SK-N-SH (cell line): Measurements from ENCODE around the gene NXNL1. TPM values are rescaled to one million over a fixed set of nuclear protein-coding genes. Genes with fewer than 3 reads are reported as not detected.

ENCODE experiments used
- CTCF ChIA-PET: fragments of 300-600, 350-600 bp; formaldehyde crosslinking; extraction: SDS; loops from one replicate; lab custom pipeline; 2021; lab: Yijun Ruan, JAX
- POLR2A ChIA-PET: fragments of 350-600 bp; sonication (Branson Sonifier 250); formaldehyde crosslinking; extraction: SDS; loops from one replicate; lab custom pipeline; 2020; ENCODE audit warnings: antibody characterized with exemption, inconsistent platforms; lab: Yijun Ruan, JAX
- DNase-seq: peaks from one replicate; pipeline ENCODE4 v3.0.0; 2012
- H2AFZ ChIP-seq: fragments of 200-600 bp; sonication (generic); 2 replicates; pipeline ENCODE4 v1.8.1; 2016; ENCODE audit warnings: antibody characterized with exemption, mild to moderate bottlenecking, low read depth
- H3F3A ChIP-seq: fragments of 200-600 bp; sonication (generic); replicated peaks from 2 replicates; pipeline ENCODE3; 2016; ENCODE audit warnings: antibody characterized with exemption, mild to moderate bottlenecking; ENCODE audit not compliant: insufficient read depth
- H3K27ac ChIP-seq, 2 experiments: fragments of 200-500 bp in 1 of 2; fragments of 200-600 bp in 1 of 2; sonication (Bioruptor generic) in 1 of 2; sonication (generic), shearing (Covaris generic) in 1 of 2; 2 replicates each; pipeline versions ENCODE4 v1.5.1 to v1.6.1; 2014 to 2016; ENCODE audit warnings: low read depth in 2 of 2, inconsistent platforms in 1 of 2, low read length in 1 of 2, mild to moderate bottlenecking in 1 of 2, mixed read lengths in 1 of 2
- H3K27me3 ChIP-seq: fragments of 200-600 bp; sonication (generic), shearing (Covaris generic); 2 replicates; pipeline ENCODE4 v1.6.1; 2016; ENCODE audit warnings: mixed run types; ENCODE audit not compliant: insufficient read depth
- H3K36me3 ChIP-seq, 2 experiments: fragments of 200-500 bp in 1 of 2; fragments of 200-600 bp in 1 of 2; sonication (Bioruptor generic) in 1 of 2; sonication (generic) in 1 of 2; replicated peaks in 1 of 2; 2 replicates each; pipeline versions ENCODE3 to v1.5.1; 2014 to 2016; ENCODE audit warnings: low read length in 1 of 2, mild to moderate bottlenecking in 1 of 2; ENCODE audit not compliant: insufficient read depth in 2 of 2, control insufficient read depth in 1 of 2
- H3K4me1 ChIP-seq, 2 experiments: fragments of 200-500 bp in 1 of 2; fragments of 200-600 bp in 1 of 2; sonication (Bioruptor generic) in 1 of 2; sonication (generic), shearing (Covaris generic) in 1 of 2; 2 replicates each; pipeline versions ENCODE4 v1.5.1 to v1.6.1; 2014 to 2016; ENCODE audit warnings: low read depth in 1 of 2, low read length in 1 of 2, mixed run types in 1 of 2; ENCODE audit not compliant: insufficient read depth in 2 of 2, control insufficient read depth in 1 of 2
- H3K4me2 ChIP-seq: fragments of 200-600 bp; sonication (generic), shearing (Covaris generic); 2 replicates; pipeline ENCODE4 v1.6.1; 2017; ENCODE audit warnings: mixed run types
- H3K4me3 ChIP-seq, 2 experiments: fragments of 200-500 bp in 1 of 2; fragments of 200-600 bp in 1 of 2; sonication (Bioruptor generic) in 1 of 2; sonication (generic), shearing (Covaris generic) in 1 of 2; 2 replicates each; pipeline versions ENCODE4 v1.5.1 to v1.8.1; 2014 to 2016; ENCODE audit warnings: low read depth in 2 of 2, inconsistent platforms in 1 of 2, low read length in 1 of 2, mild to moderate bottlenecking in 1 of 2, mixed read lengths in 1 of 2, moderate library complexity in 1 of 2
- H3K79me2 ChIP-seq: fragments of 200-600 bp; sonication (generic); 2 replicates; pipeline ENCODE4 v1.8.1; 2017; ENCODE audit warnings: mild to moderate bottlenecking; ENCODE audit not compliant: insufficient read depth
- H3K9ac ChIP-seq: fragments of 200-600 bp; sonication (generic); 2 replicates; pipeline ENCODE4 v1.6.1; 2017; ENCODE audit warnings: mixed run types
- H3K9me2 ChIP-seq: fragments of 200-600 bp; sonication (generic); 2 replicates; pipeline ENCODE4 v1.6.1; 2017; ENCODE audit warnings: mixed run types
- H3K9me3 ChIP-seq: fragments of 200-600 bp; sonication (generic); 2 replicates; pipeline ENCODE4 v1.6.1; 2017; ENCODE audit warnings: mixed run types, mild to moderate bottlenecking, moderate library complexity
- H4K20me1 ChIP-seq: fragments of 200-600 bp; sonication (generic); 2 replicates; pipeline ENCODE4 v1.6.1; 2017; ENCODE audit warnings: mild to moderate bottlenecking, mixed run types; ENCODE audit not compliant: insufficient read depth
- CTCF ChIP-seq: fragments of 200-600 bp; sonication (generic); IDR thresholded peaks from 2 replicates; pipeline ENCODE4 v1.6.1; 2017; ENCODE audit warnings: antibody characterized with exemption, mild to moderate bottlenecking, moderate library complexity
- EZH2phosphoT487 ChIP-seq: fragments of 200-600 bp; sonication (generic); IDR thresholded peaks from 2 replicates; pipeline ENCODE4 v1.6.1; 2017; ENCODE audit warnings: low read depth, mixed run types, mild to moderate bottlenecking, antibody characterized with exemption, moderate library complexity, borderline replicate concordance
- FOXM1 ChIP-seq: IDR thresholded peaks from 2 replicates; pipeline ENCODE4 v1.4.0; 2012; ENCODE audit warnings: low read depth, mild to moderate bottlenecking
- GABPA ChIP-seq: IDR thresholded peaks from 2 replicates; pipeline ENCODE4 v1.4.0; 2012; ENCODE audit warnings: low read depth, mild to moderate bottlenecking
- GATA2 ChIP-seq: sonication (generic); formaldehyde crosslinking; IDR thresholded peaks from 2 replicates; pipeline ENCODE4 v1.5.0; 2020; ENCODE audit warnings: mild to moderate bottlenecking, missing genetic modification reagents
- IRF3 ChIP-seq: fragments of 150-350 bp; IDR thresholded peaks from 2 replicates; pipeline ENCODE4 v1.6.1; 2016; ENCODE audit warnings: mild to moderate bottlenecking, low read depth, low read length
- JUND ChIP-seq: IDR thresholded peaks from 2 replicates; pipeline ENCODE4 v1.4.0; 2012
- MAX ChIP-seq: IDR thresholded peaks from 2 replicates; pipeline ENCODE4 v1.4.0; 2012; ENCODE audit warnings: low read depth
- MEF2A ChIP-seq: IDR thresholded peaks from 2 replicates; pipeline ENCODE4 v1.4.0; 2012; ENCODE audit warnings: low read depth, borderline replicate concordance
- MXI1 ChIP-seq: IDR thresholded peaks from 2 replicates; pipeline ENCODE4 v1.6.1; 2012; ENCODE audit warnings: mild to moderate bottlenecking, low read depth, low read length, improper control_type of control experiment
- NFIC ChIP-seq: IDR thresholded peaks from 2 replicates; pipeline ENCODE4 v1.4.0; 2012; ENCODE audit warnings: borderline replicate concordance
- PBX3 ChIP-seq: IDR thresholded peaks from 2 replicates; pipeline ENCODE4; 2012
- RCOR1 ChIP-seq: fragments of 150-350 bp; IDR thresholded peaks from 2 replicates; pipeline ENCODE4 v1.6.1; 2017; ENCODE audit warnings: antibody characterized with exemption, low read length
- REST ChIP-seq: IDR thresholded peaks from 2 replicates; pipeline ENCODE4 v1.6.1; 2012; ENCODE audit warnings: mild to moderate bottlenecking, low read depth, low read length, moderate library complexity
- RFX5 ChIP-seq: IDR thresholded peaks from 2 replicates; pipeline ENCODE4 v1.6.1; 2012; ENCODE audit warnings: mild to moderate bottlenecking, improper control_type of control experiment, low read length
- SMC3 ChIP-seq: IDR thresholded peaks from 2 replicates; pipeline ENCODE4 v1.6.1; 2012; ENCODE audit warnings: low read depth, low read length, improper control_type of control experiment
- TCF12 ChIP-seq: IDR thresholded peaks from 2 replicates; pipeline ENCODE4 v1.4.0; 2012
- TEAD4 ChIP-seq: IDR thresholded peaks from 2 replicates; pipeline ENCODE4 v1.4.0; 2012; ENCODE audit warnings: mild to moderate bottlenecking, borderline replicate concordance; ENCODE audit not compliant: insufficient read depth
- USF1 ChIP-seq: IDR thresholded peaks from 2 replicates; pipeline ENCODE4 v1.4.0; 2012; ENCODE audit warnings: low read depth, borderline replicate concordance
- USF2 ChIP-seq: fragments of 150-350 bp; IDR thresholded peaks from 2 replicates; pipeline ENCODE4 v1.6.1; 2017; ENCODE audit warnings: antibody characterized with exemption, low read length, low read depth, borderline replicate concordance
- YY1 ChIP-seq: IDR thresholded peaks from 2 replicates; pipeline ENCODE4 v1.4.0; 2012; ENCODE audit warnings: low read depth, mild to moderate bottlenecking
- ZBTB33 ChIP-seq: IDR thresholded peaks from 2 replicates; pipeline ENCODE4 v1.4.0; 2012; ENCODE audit warnings: low read depth, borderline replicate concordance
- WGBS: methylation state at CpG from one replicate; pipeline ENCODE4 v1.1.6; 2017; ENCODE audit warnings: low lambda C conversion rate; 5-methylcytosine and 5-hydroxymethylcytosine counted together
- polyA plus RNA-seq, 3 experiments: library from polyadenylated mRNA; depleted of rRNA; stranded (reverse); fragments of >200 nt; gene quantifications; 2 replicates each; pipeline ENCODE4 v1.2.3, GENCODE V29; 2012

The NXNL1 gene
- polyA plus RNA-seq, 1 of the 3 experiments (the other 2 are of a cell fraction): not detected

- no peak for DNase-seq
- no peaks in the 10 kb centered on the region for H3K36me3 ChIP-seq
- no peaks in the 10 kb centered on the region for H3K9me3 ChIP-seq
- peaks cover 12 to 15% of the 10 kb centered on the region in 2 experiments; a peak in 3 of 4 replicates for H3K4me1 ChIP-seq
- no peak overlapping the region for H3K4me3 ChIP-seq
- H3F3A ChIP-seq: no peaks in the 10 kb centered on the region
- CTCF ChIA-PET: no interaction called here
- H3K27ac ChIP-seq: peak overlapping the region in 1 of 2 experiments; percentile 34; a peak in 1 of 4 replicates
- H3K9me2 ChIP-seq: no peaks in the 10 kb centered on the region
- 80% methylated on average over 9 of the region's 9 CpGs for WGBS
- no peak overlapping the region for H2AFZ ChIP-seq
- H3K27me3 ChIP-seq: no peaks in the 10 kb centered on the region
- no peak overlapping the region for H3K9ac ChIP-seq
- H4K20me1 ChIP-seq: no peaks in the 10 kb centered on the region; the same call in 1 of the 2 replicates
- 0 out of 2 replicates have a peak overlapping the region, but pooled peaks have one; percentile 41 for H3K4me2 ChIP-seq
- H3K79me2 ChIP-seq: peaks cover 46% of the 10 kb centered on the region
- POLR2A ChIA-PET: no interaction called here
- TF ChIP-seq GABPA: no peak
- TF ChIP-seq PBX3: no peak
- TF ChIP-seq EZH2phosphoT487: no peak
- TF ChIP-seq GATA2: no peak
- TF ChIP-seq USF1: no peak
- no peak for TF ChIP-seq IRF3
- TF ChIP-seq SMC3: no peak
- no peak for TF ChIP-seq CTCF
- no peak for TF ChIP-seq MAX
- TF ChIP-seq MEF2A: no peak
- TF ChIP-seq TEAD4: no peak
- no peak for TF ChIP-seq RFX5
- no peak for TF ChIP-seq USF2
- TF ChIP-seq MXI1: no peak
- TF ChIP-seq JUND: peak; percentile 51; the same call in 1 of the 2 replicates
- no peak for TF ChIP-seq YY1
- TF ChIP-seq RCOR1: no peak
- TF ChIP-seq REST: no peak
- no peak for TF ChIP-seq FOXM1
- no peak for TF ChIP-seq ZBTB33
- no peak for TF ChIP-seq NFIC
- TF ChIP-seq TCF12: peak; percentile 38; the same call in 1 of the 2 replicates
These were observed 12.3 kb upstream of the NXNL1 start for GRCh38 chr19:17473041-17473440.
